CD4-positive, CD25-positive, alpha-beta regulatory T cell (primary cell): ENCODE results near the gene ITGB5. TPM values are rescaled to one million over a fixed set of nuclear protein-coding genes. Genes with fewer than 3 reads are reported as not detected.
"Not testable (repeated sequence)": the region's sequence is repeated elsewhere in the genome, so short reads cannot be mapped to it uniquely, and the experiment has no call there.

Source experiments
- ATAC-seq, 2 donors: fragments of 150-1000 bp; cut with Tn5 transposase; one replicate each; pipeline ENCODE4 v1.10.0; 2021; ENCODE audit warnings: low read depth in 2 of 2, moderate number of reproducible peaks in 2 of 2, moderate library complexity in 1 of 2
- DNase-seq, 3 donors: peaks; one replicate each; pipeline versions ENCODE4 v3.0.0 to v3.0.0-alpha.2; 2012 to 2022; ENCODE audit warnings: mixed read lengths in 1 of 3
- H3K27ac ChIP-seq: one replicate; pipeline ENCODE4 v1.7.0; 2013; ENCODE audit warnings: mild to moderate bottlenecking, low read length; ENCODE audit not compliant: insufficient read depth, poor library complexity, severe bottlenecking
- H3K27me3 ChIP-seq: one replicate; pipeline ENCODE4 v1.7.0; 2013; ENCODE audit warnings: low read length; ENCODE audit not compliant: control insufficient read depth, insufficient read depth
- H3K36me3 ChIP-seq: one replicate; pipeline ENCODE4 v1.7.0; 2013; ENCODE audit warnings: mild to moderate bottlenecking, low read length, moderate library complexity; ENCODE audit not compliant: control insufficient read depth, insufficient read depth
- H3K4me1 ChIP-seq: 2 replicates; pipeline ENCODE4 v1.7.0; 2013; ENCODE audit warnings: mild to moderate bottlenecking, low read length; ENCODE audit not compliant: insufficient read depth, control insufficient read depth, poor library complexity, severe bottlenecking
- H3K4me3 ChIP-seq: one replicate; pipeline ENCODE4 v1.7.0; 2013; ENCODE audit warnings: low read depth, mild to moderate bottlenecking, low read length, moderate library complexity
- H3K9me3 ChIP-seq, 2 experiments: 1 replicate in 1 of 2; 2 replicates in 1 of 2; pipeline ENCODE4 v1.7.0; 2013; ENCODE audit warnings: low read length in 2 of 2, mild to moderate bottlenecking in 1 of 2, moderate library complexity in 1 of 2; ENCODE audit not compliant: control insufficient read depth in 2 of 2
- H3K27ac Mint-ChIP-seq, 3 donors: one replicate each; pipeline ENCODE4 v1.8.0; 2020 to 2022; ENCODE audit warnings: mild to moderate bottlenecking in 3 of 3, mixed read lengths in 3 of 3, moderate library complexity in 2 of 3
- H3K27me3 Mint-ChIP-seq: one replicate; pipeline ENCODE4 v1.8.0; 2022; ENCODE audit warnings: mild to moderate bottlenecking, mixed read lengths
- H3K36me3 Mint-ChIP-seq: one replicate; pipeline ENCODE4 v1.8.0; 2020; ENCODE audit warnings: mixed read lengths
- H3K4me1 Mint-ChIP-seq, 4 donors: one replicate each; pipeline ENCODE4 v1.8.0; 2020 to 2022; ENCODE audit warnings: mixed read lengths in 4 of 4, mild to moderate bottlenecking in 1 of 4
- H3K4me3 Mint-ChIP-seq, 4 donors: one replicate each; pipeline ENCODE4 v1.8.0; 2020 to 2022; ENCODE audit warnings: mild to moderate bottlenecking in 4 of 4, mixed read lengths in 4 of 4, moderate library complexity in 3 of 4
- H3K9me3 Mint-ChIP-seq, 7 donors: one replicate each; pipeline ENCODE4 v1.8.0; 2020 to 2022; ENCODE audit warnings: mixed read lengths in 7 of 7, mild to moderate bottlenecking in 3 of 7, moderate library complexity in 2 of 7
- polyA plus RNA-seq, 4 donors: library from polyadenylated mRNA; unstranded; fragments of 300-500 nt; fragmentation: Illumina TruSeq; gene quantifications; one replicate each; pipeline ENCODE4 v1.2.3, GENCODE V29; 2021
- total RNA-seq: library from RNA; stranded (reverse); gene quantifications from one replicate; pipeline ENCODE4 v1.2.3, GENCODE V29; 2022

ITGB5 gene
- total and polyA plus RNA-seq, 5 donors from 2014 or later, result 0.15 to 4.5 (median 0.20) TPM; not detected in 1

GRCh38 chr3:124792341-124793040 is 94.7 kb downstream of the ITGB5 start:
- Histone ChIP-seq H3K9me3 (no peaks in the 10 kb centered on the region), H3K27me3 (peaks cover 1% of the 10 kb centered on the region), H3K27ac (no peak overlapping the region), H3K36me3 (no peaks in the 10 kb centered on the region), H3K4me1 (no peaks in the 10 kb centered on the region), H3K4me3 (no peak overlapping the region)
- H3K27me3 Mint-ChIP-seq, result peaks cover 21% of the 10 kb centered on the region
- no peak for DNase-seq
- H3K27ac Mint-ChIP-seq, result no peak overlapping the region
- ATAC-seq, result no peak
- no peaks in the 10 kb centered on the region for H3K9me3 Mint-ChIP-seq
- H3K36me3 Mint-ChIP-seq, result no peaks in the 10 kb centered on the region
- peaks cover 0 to 4% (median 0%) of the 10 kb centered on the region in 4 donors for H3K4me1 Mint-ChIP-seq
- H3K4me3 Mint-ChIP-seq, result no peak overlapping the region

GRCh38 chr3:124791639-124792151 is 95.5 kb downstream of the ITGB5 start:
- H3K4me3 Mint-ChIP-seq, result no peak overlapping the region
- H3K4me1 ChIP-seq, result no peaks in the 10 kb centered on the region
- peaks cover 0 to 4% (median 0%) of the 10 kb centered on the region in 4 donors for H3K4me1 Mint-ChIP-seq
- peaks cover 21% of the 10 kb centered on the region for H3K27me3 Mint-ChIP-seq
- H3K27me3 ChIP-seq, result peaks cover 1% of the 10 kb centered on the region
- no peak overlapping the region for H3K27ac ChIP-seq
- no peak overlapping the region for H3K4me3 ChIP-seq
- no peaks in the 10 kb centered on the region for H3K36me3 ChIP-seq
- DNase-seq (no peak), ATAC-seq (no peak)
- peak overlapping the region in 1 of 3 donors; percentile 27 for H3K27ac Mint-ChIP-seq
- H3K9me3 Mint-ChIP-seq, result no peaks in the 10 kb centered on the region
- H3K9me3 ChIP-seq, result no peaks in the 10 kb centered on the region
- no peaks in the 10 kb centered on the region for H3K36me3 Mint-ChIP-seq

- Histone ChIP-seq H3K9me3 (no peaks in the 10 kb centered on the region), H3K4me3 (no peak overlapping the region), H3K27ac (no peak overlapping the region), H3K4me1 (no peaks in the 10 kb centered on the region), H3K36me3 (no peaks in the 10 kb centered on the region), H3K27me3 (peaks cover 1% of the 10 kb centered on the region)
- peaks cover 0 to 4% (median 0%) of the 10 kb centered on the region in 4 donors for H3K4me1 Mint-ChIP-seq
- peaks cover 21% of the 10 kb centered on the region for H3K27me3 Mint-ChIP-seq
- no peaks in the 10 kb centered on the region for H3K9me3 Mint-ChIP-seq
- no peak overlapping the region for H3K4me3 Mint-ChIP-seq
- ATAC-seq (no peak), DNase-seq (no peak)
- H3K36me3 Mint-ChIP-seq, result no peaks in the 10 kb centered on the region
- H3K27ac Mint-ChIP-seq, result no peak overlapping the region
Observed at GRCh38 chr3:124791142-124791541, 96.0 kb downstream of the ITGB5 start.

- H3K9me3 Mint-ChIP-seq, H3K9me3 ChIP-seq, H3K27ac ChIP-seq, H3K27me3 ChIP-seq, H3K4me1 ChIP-seq, H3K4me3 ChIP-seq, H3K36me3 Mint-ChIP-seq, H3K36me3 ChIP-seq, DNase-seq, H3K4me3 Mint-ChIP-seq, H3K4me1 Mint-ChIP-seq, ATAC-seq, H3K27ac Mint-ChIP-seq: not testable (repeated sequence)
- H3K27me3 Mint-ChIP-seq, result peaks cover 14% of the 10 kb centered on the region
Observed at GRCh38 chr3:124789103-124789502, 98.1 kb downstream of the ITGB5 start.

GRCh38 chr3:124788254-124788745 is 98.9 kb downstream of the ITGB5 start:
- Mint-ChIP-seq H3K4me1 (peaks cover 0 to 4% (median 0%) of the 10 kb centered on the region in 4 donors), H3K36me3 (no peaks in the 10 kb centered on the region), H3K4me3 (no peak overlapping the region), H3K27me3 (peaks cover 14% of the 10 kb centered on the region), H3K9me3 (no peaks in the 10 kb centered on the region), H3K27ac (no peak overlapping the region)
- H3K27ac ChIP-seq, result no peak overlapping the region
- ATAC-seq (no peak), DNase-seq (no peak)
- H3K4me3 ChIP-seq, result no peak overlapping the region
- H3K27me3 ChIP-seq, result peaks cover 1% of the 10 kb centered on the region
- H3K4me1 ChIP-seq, result no peaks in the 10 kb centered on the region
- no peaks in the 10 kb centered on the region for H3K9me3 ChIP-seq
- H3K36me3 ChIP-seq, result no peaks in the 10 kb centered on the region

- H3K4me1 ChIP-seq, result no peaks in the 10 kb centered on the region
- H3K4me3 Mint-ChIP-seq, result no peak overlapping the region
- no peaks in the 10 kb centered on the region for H3K36me3 Mint-ChIP-seq
- peaks cover 0 to 4% (median 0%) of the 10 kb centered on the region in 4 donors for H3K4me1 Mint-ChIP-seq
- peaks cover 14% of the 10 kb centered on the region for H3K27me3 Mint-ChIP-seq
- H3K27ac Mint-ChIP-seq, result no peak overlapping the region
- H3K9me3 Mint-ChIP-seq, result no peaks in the 10 kb centered on the region
- ATAC-seq (no peak), DNase-seq (no peak)
- H3K27ac ChIP-seq, result no peak overlapping the region
- no peaks in the 10 kb centered on the region for H3K36me3 ChIP-seq
- peaks cover 1% of the 10 kb centered on the region for H3K27me3 ChIP-seq
- no peaks in the 10 kb centered on the region for H3K9me3 ChIP-seq
- no peak overlapping the region for H3K4me3 ChIP-seq
Observed at GRCh38 chr3:124787476-124788195, 99.5 kb downstream of the ITGB5 start.

GRCh38 chr3:124786511-124787241 is 100.5 kb downstream of the ITGB5 start:
- ATAC-seq, result no peak
- H3K27ac Mint-ChIP-seq, result no peak overlapping the region

More at GRCh38 chr3:124786511-124787241, 100.5 kb downstream of the ITGB5 start:
- H3K4me3 Mint-ChIP-seq, result no peak overlapping the region
- H3K36me3 Mint-ChIP-seq, result no peaks in the 10 kb centered on the region
- Histone ChIP-seq H3K9me3 (no peaks in the 10 kb centered on the region), H3K27ac (no peak overlapping the region), H3K4me1 (no peaks in the 10 kb centered on the region), H3K4me3 (no peak overlapping the region), H3K36me3 (no peaks in the 10 kb centered on the region), H3K27me3 (peaks cover 1% of the 10 kb centered on the region)
- H3K27me3 Mint-ChIP-seq, result peaks cover 5% of the 10 kb centered on the region
- H3K9me3 Mint-ChIP-seq, result no peaks in the 10 kb centered on the region
- H3K4me1 Mint-ChIP-seq, result peaks cover 0 to 4% (median 0%) of the 10 kb centered on the region in 4 donors
- DNase-seq, result no peak
